Ammon's horn (tissue), 1 donor: Measurements from ENCODE around the gene MMD.
A peak's percentile ranks its signal among the peaks of the same experiment; 100 is the strongest.
"Not testable (repeated sequence)": the region's sequence is repeated elsewhere in the genome, so short reads cannot be mapped to it uniquely, and the experiment has no call there.

Experiments used
- DNase-seq: peaks from one replicate; pipeline ENCODE4 v3.0.0-alpha.2; 2016; ENCODE audit warnings: low spot score

MMD gene

DNA sequence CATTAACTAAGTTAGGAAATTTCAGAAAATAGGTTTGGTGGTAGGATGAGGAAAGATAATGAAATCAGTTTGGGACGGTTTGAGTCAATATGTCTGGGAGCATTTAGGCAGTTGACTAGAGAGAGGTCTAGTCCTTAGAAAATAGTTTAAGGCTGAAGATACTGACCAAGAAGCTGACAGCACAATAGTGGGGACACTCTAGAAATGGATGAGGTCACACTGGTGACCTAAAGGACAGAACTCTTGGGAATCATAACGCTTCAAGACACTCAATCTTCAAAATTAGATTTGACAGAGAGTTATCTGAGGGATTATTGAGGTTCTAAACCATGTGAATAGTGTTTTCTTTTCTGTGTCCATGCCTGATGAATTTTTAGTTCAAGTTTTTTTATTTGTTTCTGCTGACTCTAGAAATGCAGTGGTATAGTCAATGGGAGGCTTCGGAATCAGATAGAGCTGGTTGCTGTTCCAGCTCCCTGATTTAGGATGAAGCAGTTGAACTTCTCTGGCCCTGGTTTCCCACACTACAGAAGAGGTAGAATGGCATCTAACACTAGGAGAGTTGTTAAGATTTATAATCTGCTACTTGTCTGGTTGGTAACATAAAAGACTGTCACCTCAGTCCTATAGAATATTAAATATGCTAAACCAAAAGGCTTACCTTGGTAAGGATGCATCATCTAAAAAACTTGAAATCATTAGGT lies 29.7 kb downstream of the MMD start:
- no peak for DNase-seq

GRCh38 chr17:55391244-55391757 lies 30.3 kb downstream of the MMD start:
- peak; percentile 63 for DNase-seq

DNA sequence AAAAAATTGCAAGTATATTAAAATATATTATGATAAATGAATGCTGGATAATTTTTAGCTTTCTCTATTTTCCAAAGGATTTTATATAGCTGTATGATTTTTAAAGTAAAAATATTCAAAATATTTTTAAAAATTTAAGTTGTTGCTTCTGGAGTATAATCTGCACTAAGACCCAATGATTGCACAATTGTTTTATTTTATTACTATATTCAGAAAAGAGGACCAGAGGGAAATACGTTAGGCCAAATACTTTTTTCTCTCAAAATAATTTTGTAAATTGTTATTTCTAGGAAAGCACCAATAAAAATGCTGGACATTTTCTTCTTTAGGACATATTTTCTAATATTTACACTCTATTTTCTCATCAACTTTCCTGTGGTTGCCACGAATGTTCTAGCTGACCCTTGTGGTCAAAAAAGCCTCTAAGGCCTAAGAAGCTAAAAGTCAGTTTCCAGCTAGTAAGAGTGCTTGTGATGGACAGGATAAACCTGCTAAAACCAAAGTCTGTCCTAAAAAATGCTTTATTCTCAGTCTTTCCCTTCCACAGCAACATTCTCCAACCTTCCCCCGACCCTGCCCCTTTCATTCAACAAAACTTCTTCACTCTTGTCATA lies 31.2 kb downstream of the MMD start:
- DNase-seq, result no peak

DNA sequence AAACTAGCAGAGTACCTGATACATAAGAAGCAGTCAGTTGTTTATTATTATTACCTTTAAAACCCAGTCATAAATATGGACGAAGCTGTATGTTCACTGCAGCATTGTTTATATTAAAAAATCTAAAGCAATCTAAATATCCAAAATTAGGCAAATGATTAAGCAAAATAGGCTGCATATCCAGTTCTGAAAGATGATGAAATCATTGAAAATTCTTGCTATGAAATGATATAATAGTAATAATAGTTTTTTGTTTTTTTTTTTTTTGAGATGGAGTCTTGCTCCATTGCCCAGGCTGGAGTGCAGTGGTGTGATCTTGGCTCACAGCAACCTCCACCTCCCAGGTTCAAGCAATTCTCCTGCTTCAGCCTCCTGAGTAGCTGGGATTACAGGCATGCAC lies 31.9 kb downstream of the MMD start:
- DNase-seq, result not testable (repeated sequence)

- DNase-seq, result peak; percentile 57
Observed at GRCh38 chr17:55388842-55389241, 32.8 kb downstream of the MMD start.

- DNase-seq, result no peak
Observed at GRCh38 chr17:55386796-55387332, 34.8 kb downstream of the MMD start.

DNA sequence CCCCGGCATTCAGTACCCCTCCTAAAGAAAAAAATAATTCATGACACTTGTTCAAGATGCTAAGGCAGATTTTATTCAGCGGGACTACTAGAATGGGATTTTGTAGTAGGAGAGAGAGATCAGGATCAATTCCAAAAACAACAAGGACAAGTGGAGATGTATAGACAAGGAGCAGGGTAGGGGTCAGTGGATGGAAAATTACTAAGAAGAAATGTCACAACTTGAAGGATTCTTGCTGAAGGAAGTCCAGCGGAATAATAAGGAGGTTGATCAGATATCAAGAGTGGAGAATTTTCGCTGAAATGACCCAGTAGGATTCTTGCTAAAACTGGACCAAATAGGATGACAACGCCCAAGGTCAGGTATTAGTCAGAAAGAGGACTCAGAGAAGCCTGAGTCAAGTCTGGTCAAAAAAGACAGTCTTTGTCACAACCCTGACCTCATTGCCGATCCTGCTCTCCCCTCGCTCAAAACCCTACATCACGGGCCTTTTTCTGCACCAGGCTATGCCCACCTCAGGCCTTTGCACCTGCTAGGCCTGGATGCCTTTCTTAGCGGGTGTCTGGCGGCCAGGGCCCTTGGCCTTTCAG lies 36.9 kb downstream of the MMD start:
- no peak for DNase-seq

DNA sequence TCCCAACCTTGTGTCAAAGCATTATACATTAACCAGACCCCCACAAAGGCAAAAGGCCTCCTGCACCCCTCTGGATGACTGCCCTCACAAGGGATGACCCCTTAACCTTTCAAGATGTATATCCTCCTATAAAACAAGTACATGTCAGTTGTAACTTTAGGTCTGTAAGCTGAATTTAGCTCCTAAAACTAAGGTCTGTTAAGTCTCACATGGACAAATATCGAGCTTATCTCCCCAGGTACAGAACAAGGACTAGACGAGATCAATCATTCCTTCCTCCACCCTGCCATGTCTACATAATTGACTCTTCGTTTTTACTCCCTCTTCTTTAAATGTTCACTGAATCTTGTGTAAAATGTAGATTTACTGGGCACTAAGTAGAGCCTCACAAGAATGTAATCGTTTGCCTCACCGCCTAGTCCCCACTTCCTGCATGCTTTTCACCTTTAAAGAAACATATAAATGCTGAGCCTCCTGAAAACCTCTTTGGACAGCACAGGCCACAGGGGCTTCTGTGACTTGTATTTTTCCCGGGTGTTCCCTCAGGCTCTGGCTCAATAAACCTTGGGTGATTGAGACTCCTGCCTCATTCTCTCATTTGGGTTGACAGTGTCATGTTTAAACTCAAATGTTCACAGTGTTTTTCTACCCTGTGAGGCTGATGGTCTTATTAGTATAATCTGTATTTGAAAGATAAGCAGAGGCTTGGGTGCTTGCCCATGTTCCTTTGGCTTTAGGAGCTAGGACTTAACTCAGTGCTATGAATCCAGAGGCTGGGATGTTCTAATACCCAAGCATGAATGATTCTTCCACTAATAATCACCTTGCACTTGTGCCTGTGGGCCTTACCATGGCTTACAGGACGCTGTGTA lies 37.6 kb downstream of the MMD start:
- DNase-seq, result no peak

GRCh38 chr17:55381017-55381770 lies 40.4 kb downstream of the MMD start:
- DNase-seq, result no peak

DNA sequence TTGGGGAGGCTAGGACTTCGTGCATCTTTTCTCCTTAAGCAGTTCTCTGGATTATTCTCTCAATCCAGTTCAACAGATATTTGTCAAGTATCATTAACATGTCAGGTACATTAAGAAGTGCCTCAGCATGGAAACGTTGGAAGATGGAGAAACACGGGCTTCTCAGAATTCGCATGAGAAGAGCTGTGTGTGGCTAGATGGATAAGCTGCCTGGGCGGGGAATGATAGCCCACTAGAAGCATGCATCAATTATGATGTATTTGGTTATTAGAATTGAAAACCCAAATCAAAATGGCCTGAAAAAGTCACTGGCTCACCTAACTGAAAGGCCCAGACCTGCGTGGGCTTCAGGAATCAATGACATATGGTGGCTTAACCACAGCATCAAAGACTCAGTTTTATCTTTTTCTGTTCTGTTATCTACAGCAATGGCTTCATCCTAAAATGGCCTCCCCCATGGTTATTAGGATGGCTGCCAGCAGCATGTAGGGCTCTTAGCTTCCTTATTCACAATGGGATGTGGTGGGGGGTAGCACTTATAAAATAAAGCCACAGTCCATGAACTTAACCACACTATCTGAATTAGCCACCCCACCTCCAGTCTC lies 43.9 kb downstream of the MMD start:
- DNase-seq, result no peak

GRCh38 chr17:55368706-55369105 lies 52.9 kb downstream of the MMD start:
- DNase-seq, result no peak

GRCh38 chr17:55366020-55366481 lies 55.6 kb downstream of the MMD start:
- peak; percentile 57 for DNase-seq

GRCh38 chr17:55363033-55363432 lies 58.6 kb downstream of the MMD start:
- no peak for DNase-seq

GRCh38 chr17:55360971-55361370 lies 60.7 kb downstream of the MMD start:
- DNase-seq, result no peak

DNA sequence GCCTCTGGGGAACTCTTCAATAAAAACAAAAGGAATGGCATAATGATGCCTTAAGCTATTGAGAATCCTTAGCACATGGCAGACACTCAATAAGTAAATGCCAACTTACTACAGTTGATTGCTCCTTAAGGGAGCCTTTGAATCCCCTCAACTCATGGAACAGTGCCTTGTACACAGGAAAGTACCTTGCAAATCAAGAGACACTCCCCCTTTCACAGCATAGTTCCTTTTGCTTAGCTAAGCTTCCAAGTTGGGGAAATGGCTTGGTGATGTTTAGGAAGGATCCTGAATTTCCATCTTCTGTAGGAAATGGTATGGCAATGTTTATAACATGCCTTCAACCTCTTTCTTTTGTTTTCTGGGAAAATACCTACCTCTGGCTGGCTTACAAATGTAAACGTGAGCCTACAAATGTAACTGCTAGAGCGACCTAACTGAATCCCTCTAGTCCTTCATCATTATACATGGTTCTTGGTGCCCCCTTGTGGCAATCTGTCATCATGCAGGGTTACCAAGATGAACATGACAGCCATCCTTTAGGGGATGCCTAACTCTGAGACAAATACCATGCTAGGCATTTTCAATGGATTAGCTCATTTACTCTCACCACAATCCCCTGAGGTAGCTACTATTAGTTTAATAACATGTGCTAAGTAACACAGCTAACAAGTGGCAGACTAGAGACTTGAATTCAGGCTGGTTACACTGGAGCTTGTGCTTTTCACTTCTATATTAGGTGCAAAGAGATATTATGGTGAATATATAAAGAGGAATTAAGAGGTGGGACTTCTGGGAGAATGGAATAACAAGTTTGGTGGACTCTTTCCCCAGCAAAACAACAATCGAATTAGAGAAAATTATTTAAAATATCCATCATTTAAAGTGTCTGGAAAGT lies 65.0 kb downstream of the MMD start:
- peak; percentile 86 for DNase-seq

DNA sequence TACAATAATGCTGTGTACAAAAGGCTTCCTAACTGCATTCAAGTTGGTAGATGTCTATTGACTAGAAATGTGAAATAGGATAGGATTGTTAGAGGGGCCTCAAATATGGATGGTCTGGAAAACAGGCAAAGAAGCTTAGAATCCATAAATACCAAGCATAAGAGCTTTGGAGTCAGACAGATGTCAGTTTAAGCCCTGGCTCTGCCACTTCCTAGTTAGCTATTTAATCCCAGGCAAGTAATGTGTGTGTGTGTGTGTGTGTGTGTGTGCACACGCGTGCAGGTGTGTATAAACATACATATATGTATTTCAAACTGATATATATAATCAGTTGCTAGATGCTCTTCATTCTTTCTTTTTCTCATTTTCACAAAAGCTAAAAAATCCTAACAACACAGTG lies 66.7 kb downstream of the MMD start:
- no peak for DNase-seq

GRCh38 chr17:55354010-55354409 lies 67.6 kb downstream of the MMD start:
- DNase-seq, result no peak

GRCh38 chr17:55351226-55351625 lies 70.4 kb downstream of the MMD start:
- no peak for DNase-seq

- DNase-seq, result no peak
Observed at GRCh38 chr17:55350825-55351205, 70.8 kb downstream of the MMD start.
